ENCODE results near the gene HES3.

Gene HES3, protein sequence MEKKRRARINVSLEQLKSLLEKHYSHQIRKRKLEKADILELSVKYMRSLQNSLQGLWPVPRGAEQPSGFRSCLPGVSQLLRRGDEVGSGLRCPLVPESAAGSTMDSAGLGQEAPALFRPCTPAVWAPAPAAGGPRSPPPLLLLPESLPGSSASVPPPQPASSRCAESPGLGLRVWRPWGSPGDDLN

DNA sequence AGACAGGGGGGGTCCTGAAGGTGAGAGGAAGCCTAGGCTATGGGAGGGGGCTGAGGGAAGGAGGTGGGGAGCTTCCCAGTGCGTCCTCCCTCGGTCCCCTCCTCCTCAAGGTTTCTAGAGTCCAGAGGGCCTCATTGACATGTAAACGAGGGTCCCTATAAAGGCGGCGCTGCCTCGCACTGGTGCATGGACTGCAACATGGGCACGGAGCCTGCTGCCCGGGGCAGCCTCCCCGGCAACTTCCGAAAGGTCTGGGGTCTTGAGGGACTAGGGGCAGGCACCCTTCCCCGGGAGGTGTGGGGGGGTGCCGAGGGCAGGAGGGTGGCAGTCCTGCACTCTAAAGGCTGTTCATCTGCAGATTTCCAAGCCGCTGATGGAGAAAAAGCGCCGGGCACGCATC, at the start of gene HES3:
HES3 (plus strand) TSS at position 187 of the 400 bp plus-strand sequence; CDS start at position 374, 187 bp downstream.
- peaks cover 77% of the 10 kb centered on the region for H3K27me3 Mint-ChIP-seq
- no peak within 1 kb of the TSS for H3K27ac Mint-ChIP-seq
- H3K36me3 Mint-ChIP-seq (ENCODE audit: low read depth), result no peaks in the 10 kb centered on the region
- peaks cover 16% of the 10 kb centered on the region for H3K4me1 Mint-ChIP-seq
- DNase-seq (no peak), ATAC-seq (no peak)
- H3K4me3 Mint-ChIP-seq, result no peak within 1 kb of the TSS
- H3K9me3 Mint-ChIP-seq, result no peaks in the 10 kb centered on the region

DNA sequence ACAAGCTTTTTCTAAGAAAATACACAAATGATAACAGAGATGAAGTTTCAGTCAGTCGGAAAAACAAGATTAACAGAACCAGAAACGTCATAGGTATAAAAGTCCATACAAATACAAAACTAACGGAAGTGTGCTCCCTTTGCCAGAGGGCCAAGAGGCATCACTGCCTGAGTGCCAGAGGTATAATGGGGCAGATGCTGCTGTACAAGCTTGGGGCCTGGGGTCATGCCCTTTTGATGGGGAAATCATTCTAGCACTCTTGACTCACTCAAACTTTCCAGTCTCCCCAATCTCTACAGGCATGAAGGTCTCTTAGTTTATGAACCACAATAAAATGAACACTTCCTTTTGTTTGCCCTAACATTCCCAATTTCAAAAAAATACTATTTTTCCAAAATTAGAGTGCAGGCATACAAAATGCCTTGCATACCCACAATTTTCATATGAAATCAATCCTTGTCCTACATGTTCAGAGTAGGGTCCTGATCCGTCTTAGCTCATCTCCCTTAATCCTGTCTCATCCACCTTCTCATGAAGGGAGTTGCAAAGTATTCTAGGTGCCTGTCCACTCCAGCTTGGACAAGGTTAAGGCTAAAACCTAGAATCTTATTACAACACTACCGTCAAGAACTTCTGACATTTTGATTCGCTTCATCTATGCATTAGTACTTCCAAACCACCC, 46.1 kb upstream of the HES3 start:
- peaks cover 46% of the 10 kb centered on the region for H3K36me3 Mint-ChIP-seq (ENCODE audit: low read depth)
- DNase-seq, result peak; percentile 35
- ATAC-seq, result peak; percentile 63

DNA sequence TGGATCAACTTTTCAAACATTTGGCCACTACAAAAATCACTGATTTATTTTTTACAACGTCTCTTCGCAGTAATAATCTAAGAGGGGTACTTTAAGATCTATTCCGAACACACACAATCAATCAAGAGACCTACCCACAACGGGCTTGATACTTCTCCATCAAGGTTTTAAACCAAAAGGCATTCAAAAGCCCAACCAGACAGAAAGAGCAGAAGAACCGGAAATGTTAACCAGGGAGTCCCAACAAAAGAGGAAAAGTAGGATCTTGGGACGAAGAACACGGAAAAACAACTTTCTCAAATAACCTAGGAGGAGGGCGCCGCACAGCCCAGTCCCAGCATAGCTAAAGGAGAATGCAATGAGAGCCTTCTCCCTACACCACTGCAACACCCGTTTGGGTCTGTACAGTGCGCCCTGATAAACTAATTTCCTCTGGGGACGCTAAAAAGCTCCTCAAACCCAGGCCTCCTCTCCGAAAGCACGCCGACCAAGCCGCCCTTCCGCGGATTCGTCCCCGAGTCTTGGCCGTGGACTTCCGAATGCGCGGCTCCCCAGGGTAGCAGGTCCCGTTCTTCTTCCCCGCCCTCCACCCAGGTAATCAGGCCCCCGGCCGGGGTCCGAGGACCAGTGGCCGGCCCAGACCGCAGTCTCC, 45.2 kb upstream of the HES3 start:
- no peaks in the 10 kb centered on the region for H3K9me3 Mint-ChIP-seq
- H3K4me3 Mint-ChIP-seq, result peak overlapping the region; percentile 93
- peaks cover 38% of the 10 kb centered on the region for H3K36me3 Mint-ChIP-seq (ENCODE audit: low read depth)
- H3K4me1 Mint-ChIP-seq, result peaks cover 45% of the 10 kb centered on the region
- no peaks in the 10 kb centered on the region for H3K27me3 Mint-ChIP-seq
- H3K27ac Mint-ChIP-seq, result peak overlapping the region; percentile 95
- ATAC-seq (peak; percentile 1), DNase-seq (peak; percentile 36)

More for the DNA sequence above, 46.1 kb upstream of the HES3 start:
- Mint-ChIP-seq H3K27me3 (no peaks in the 10 kb centered on the region), H3K4me3 (peak overlapping the region; percentile 93), H3K4me1 (peaks cover 48% of the 10 kb centered on the region), H3K27ac (peak overlapping the region; percentile 95), H3K9me3 (no peaks in the 10 kb centered on the region)

DNA sequence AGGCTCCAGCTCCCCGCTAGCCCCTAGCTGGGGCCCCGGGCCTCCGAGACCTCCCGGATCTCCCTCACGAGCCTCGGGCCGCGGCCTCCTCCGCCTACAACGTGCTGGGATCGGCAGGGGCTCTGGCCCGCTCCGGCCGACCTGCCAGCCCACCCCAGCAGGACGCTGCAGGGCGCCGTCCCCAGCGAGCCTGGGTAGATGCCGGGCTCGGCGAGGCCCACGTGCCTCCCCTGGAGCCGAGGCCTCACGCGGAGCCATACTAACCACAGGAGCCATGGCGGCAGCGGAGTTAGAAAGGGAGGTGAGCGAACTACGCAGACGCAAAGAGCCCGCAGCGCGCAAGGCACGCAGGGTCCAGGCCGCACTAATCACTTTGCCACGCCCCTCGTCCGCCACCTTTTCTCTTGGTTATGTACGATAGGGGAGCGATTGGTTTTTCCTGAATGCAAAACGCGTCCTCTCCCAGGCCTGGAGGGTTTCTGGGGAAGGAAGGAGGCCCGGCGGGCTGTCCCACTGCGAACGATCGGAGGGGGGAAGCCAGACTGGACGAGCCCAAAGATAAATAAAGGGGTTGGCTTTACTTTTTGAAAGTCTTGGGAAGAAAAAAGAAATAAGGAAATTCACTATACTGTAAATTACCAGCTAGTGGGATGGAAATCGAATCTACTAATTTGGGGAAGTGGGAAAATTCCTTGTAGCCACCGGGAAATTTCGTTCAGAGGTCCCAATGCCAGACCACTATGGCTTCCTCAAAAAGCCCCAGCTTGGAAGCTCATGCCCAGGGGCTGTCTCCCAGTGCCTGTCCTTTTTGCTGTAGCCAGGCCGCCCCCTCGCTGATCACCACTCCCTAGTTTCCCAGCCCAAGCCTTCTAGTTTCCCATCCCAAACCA, 44.4 kb upstream of the HES3 start, which contains the start of gene RPL22:
RPL22 (minus strand) TSS at position 298 of the 890 bp plus-strand sequence; CDS start at position 276, 22 bp downstream.
- H3K27me3 Mint-ChIP-seq, result no peaks in the 10 kb centered on the region
- no peaks in the 10 kb centered on the region for H3K9me3 Mint-ChIP-seq
- peaks cover 45% of the 10 kb centered on the region for H3K4me1 Mint-ChIP-seq
- DNase-seq, result peak; percentile 97
- ATAC-seq, result peak; percentile 96
- H3K4me3 Mint-ChIP-seq, result peak within 1 kb of the TSS; percentile 93
- peak within 1 kb of the TSS; percentile 95 for H3K27ac Mint-ChIP-seq
- H3K36me3 Mint-ChIP-seq (ENCODE audit: low read depth), result peaks cover 33% of the 10 kb centered on the region

DNA sequence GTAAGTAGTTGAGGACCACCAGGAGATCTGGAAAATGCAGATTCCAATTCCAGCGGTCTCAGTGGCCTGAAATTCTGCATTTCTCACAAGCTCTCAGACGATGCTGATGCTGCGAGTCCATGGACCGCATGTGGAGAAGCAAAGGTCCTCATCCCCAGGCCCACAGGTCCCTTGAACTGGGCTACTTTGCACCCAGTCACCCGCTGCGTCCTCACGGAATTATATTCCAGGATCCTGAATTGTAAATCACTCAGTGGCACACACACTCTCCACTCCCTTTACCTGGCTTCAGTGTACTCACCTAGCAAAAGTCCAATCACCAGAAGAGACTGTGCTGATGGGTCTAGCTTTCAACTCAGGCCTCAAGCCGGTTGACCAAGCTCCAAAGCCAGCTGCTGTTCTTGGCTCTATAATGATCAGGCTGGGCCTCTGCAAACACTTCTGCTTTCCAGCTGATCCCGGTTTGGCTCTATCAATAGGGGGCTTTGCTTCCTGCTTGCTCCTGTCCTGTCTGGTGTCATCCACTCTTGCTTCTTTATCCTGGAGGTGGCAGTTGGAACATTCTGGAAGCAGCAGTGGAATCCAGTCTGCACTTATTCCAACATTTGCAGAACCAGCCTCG, 43.7 kb upstream of the HES3 start:
- Mint-ChIP-seq H3K36me3 (ENCODE audit: low read depth) (peaks cover 31% of the 10 kb centered on the region), H3K4me1 (peaks cover 45% of the 10 kb centered on the region), H3K27me3 (no peaks in the 10 kb centered on the region), H3K27ac (peak overlapping the region; percentile 95), H3K9me3 (no peaks in the 10 kb centered on the region), H3K4me3 (peak overlapping the region; percentile 93)
- ATAC-seq (no peak), DNase-seq (no peak)

DNA sequence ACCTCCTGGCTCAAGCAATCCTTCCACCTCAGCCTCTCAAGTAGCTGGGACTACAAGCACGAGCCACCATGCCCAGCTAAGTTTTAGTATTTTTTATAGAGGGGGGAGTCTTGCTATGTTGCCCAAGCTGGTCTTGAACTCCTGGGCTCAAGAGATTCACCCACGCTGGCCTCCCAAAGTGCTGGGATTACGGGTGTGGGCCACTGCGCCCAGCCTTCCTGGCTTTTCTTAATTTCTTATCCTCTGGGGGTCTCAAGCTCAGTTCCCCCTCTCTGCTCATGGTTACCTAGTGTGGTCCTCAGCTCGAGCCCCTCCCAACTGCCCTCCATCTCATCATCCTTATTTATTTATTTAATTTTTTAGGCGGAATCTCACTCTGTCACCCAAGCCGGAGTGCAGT, 41.7 kb upstream of the HES3 start:
- H3K4me1 Mint-ChIP-seq, result peaks cover 34% of the 10 kb centered on the region
- peaks cover 4% of the 10 kb centered on the region for H3K27me3 Mint-ChIP-seq
- H3K36me3 Mint-ChIP-seq (ENCODE audit: low read depth), result peaks cover 15% of the 10 kb centered on the region
- DNase-seq, result no peak
- no peak overlapping the region for H3K4me3 Mint-ChIP-seq
- ATAC-seq, result no peak
- H3K27ac Mint-ChIP-seq, result no peak overlapping the region
- no peaks in the 10 kb centered on the region for H3K9me3 Mint-ChIP-seq

DNA sequence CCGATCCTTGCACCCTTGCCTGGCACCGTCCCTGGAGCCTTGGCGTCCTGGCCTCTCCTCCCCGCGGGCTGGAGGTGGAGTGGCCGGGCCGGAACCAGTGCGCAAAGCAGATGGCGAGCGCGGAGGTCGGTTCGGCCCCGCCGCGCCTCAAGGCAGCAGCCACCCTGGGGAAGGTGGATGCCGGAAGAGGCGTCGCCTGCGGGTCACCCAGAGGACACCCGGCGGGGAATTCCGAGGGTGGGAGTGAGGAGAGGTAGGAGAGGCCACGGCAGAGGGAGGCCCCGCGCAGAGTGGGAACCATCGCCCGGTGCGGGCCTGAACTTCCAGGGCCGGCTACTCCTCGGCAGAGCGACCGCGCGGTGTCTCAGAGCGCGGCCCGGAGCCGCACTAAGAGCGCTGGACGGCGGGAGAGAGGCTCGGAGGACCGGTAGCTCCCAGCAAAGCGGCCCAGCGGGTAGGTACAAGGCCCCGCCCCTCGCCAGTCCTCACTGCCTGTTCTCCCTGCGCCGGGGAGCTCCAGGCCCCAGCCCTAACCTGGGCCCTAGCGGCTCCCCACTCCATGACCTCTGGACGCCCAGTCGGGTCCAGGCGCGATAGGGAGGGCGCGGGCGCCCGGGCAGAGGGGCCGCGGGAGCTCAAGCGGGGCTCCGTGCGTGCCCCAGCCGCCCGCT, 38.0 kb upstream of the HES3 start, which contains the start of gene RNF207:
RNF207 (plus strand) TSS at position 271 of the 671 bp plus-strand sequence. CDS start 417 bp downstream, outside the sequence.
- Mint-ChIP-seq H3K27ac (no peak within 1 kb of the TSS), H3K36me3 (ENCODE audit: low read depth) (no peaks in the 10 kb centered on the region), H3K9me3 (no peaks in the 10 kb centered on the region), H3K27me3 (peaks cover 16% of the 10 kb centered on the region), H3K4me1 (peaks cover 7% of the 10 kb centered on the region), H3K4me3 (peak within 1 kb of the TSS; percentile 69)
- ATAC-seq, result peak; percentile 69
- DNase-seq, result peak; percentile 69

DNA sequence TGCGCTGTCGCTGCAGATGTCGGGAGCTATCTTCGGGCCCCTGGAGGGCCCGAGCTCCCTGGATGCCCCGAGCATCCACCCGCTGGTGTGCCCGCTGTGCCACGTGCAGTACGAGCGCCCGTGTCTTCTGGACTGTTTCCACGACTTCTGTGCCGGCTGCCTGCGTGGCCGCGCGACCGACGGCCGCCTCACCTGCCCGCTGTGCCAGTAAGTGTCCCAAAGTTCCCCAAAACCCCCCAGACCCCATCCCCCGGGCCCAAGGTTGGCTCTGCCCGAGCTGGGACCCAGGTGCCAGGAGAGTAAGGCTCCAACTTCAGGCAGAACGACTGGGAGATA, 37.5 kb upstream of the HES3 start:
- Mint-ChIP-seq H3K4me1 (peaks cover 5% of the 10 kb centered on the region), H3K27ac (no peak overlapping the region), H3K27me3 (peaks cover 16% of the 10 kb centered on the region), H3K4me3 (peak overlapping the region; percentile 58), H3K36me3 (ENCODE audit: low read depth) (no peaks in the 10 kb centered on the region), H3K9me3 (no peaks in the 10 kb centered on the region)
- peak; percentile 12 for ATAC-seq
- DNase-seq, result no peak

DNA sequence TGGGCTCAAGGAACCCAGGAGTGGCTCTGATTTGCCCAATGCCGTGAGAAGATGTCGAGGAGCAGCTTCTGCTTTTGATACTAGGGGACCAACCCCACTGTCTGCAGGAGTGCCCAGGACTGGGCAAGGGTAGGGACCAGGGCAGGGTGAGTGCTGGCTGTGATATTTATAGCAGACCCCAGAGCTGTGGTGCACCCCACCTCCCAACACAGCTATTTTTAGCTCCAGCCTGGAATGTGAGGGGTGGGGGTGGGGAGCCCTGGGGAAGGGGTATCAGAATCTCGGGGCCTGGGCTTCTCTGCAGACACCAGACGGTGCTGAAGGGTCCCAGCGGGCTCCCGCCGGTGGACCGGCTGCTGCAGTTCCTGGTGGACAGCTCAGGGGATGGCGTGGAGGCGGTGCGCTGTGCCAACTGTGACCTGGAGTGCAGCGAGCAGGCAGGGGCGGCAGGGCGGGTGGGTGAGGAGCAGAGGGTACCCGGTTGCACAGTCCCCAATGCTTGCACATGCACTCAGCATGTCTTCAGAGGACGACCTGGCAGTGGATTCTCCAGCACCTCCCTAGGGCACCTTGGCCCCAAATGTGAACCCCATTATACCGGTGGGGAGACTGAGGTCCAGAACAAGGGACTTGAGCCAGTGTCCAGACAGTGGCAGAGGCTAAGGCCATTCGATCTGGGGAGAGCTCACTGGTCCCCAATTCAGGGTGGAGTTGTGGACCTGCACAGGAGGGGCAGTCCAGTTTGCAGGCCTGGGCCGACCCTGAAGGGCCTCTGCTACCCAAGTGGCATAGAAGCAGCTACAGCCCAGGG, 36.7 kb upstream of the HES3 start:
- Mint-ChIP-seq H3K27ac (no peak overlapping the region), H3K9me3 (no peaks in the 10 kb centered on the region), H3K27me3 (peaks cover 21% of the 10 kb centered on the region), H3K4me1 (peaks cover 5% of the 10 kb centered on the region), H3K4me3 (peak overlapping the region; percentile 58), H3K36me3 (ENCODE audit: low read depth) (no peaks in the 10 kb centered on the region)
- ATAC-seq (no peak), DNase-seq (no peak)

DNA sequence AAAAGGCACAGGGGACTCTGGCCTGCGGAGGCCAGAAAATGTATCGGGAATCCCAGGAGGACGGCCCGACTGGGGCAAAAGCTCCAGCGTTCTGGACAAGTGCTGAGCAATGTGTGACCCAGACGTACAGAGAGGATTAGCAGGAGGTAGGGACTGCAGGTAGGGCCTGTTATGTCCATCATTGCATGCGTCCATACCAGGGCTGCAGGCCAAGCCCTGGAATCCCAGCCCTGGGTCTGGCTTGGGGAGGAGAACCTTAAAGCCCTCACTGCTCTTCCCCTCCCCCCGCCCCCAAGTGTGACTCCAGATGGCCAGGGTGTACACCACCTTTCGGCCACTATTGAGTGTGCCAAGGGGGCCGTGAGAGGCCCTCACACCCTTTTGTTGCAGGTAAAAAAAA, 36.1 kb upstream of the HES3 start:
- Mint-ChIP-seq H3K9me3 (no peaks in the 10 kb centered on the region), H3K27ac (no peak overlapping the region), H3K27me3 (peaks cover 27% of the 10 kb centered on the region), H3K36me3 (ENCODE audit: low read depth) (no peaks in the 10 kb centered on the region), H3K4me3 (no peak overlapping the region), H3K4me1 (peaks cover 5% of the 10 kb centered on the region)
- ATAC-seq (no peak), DNase-seq (no peak)

DNA sequence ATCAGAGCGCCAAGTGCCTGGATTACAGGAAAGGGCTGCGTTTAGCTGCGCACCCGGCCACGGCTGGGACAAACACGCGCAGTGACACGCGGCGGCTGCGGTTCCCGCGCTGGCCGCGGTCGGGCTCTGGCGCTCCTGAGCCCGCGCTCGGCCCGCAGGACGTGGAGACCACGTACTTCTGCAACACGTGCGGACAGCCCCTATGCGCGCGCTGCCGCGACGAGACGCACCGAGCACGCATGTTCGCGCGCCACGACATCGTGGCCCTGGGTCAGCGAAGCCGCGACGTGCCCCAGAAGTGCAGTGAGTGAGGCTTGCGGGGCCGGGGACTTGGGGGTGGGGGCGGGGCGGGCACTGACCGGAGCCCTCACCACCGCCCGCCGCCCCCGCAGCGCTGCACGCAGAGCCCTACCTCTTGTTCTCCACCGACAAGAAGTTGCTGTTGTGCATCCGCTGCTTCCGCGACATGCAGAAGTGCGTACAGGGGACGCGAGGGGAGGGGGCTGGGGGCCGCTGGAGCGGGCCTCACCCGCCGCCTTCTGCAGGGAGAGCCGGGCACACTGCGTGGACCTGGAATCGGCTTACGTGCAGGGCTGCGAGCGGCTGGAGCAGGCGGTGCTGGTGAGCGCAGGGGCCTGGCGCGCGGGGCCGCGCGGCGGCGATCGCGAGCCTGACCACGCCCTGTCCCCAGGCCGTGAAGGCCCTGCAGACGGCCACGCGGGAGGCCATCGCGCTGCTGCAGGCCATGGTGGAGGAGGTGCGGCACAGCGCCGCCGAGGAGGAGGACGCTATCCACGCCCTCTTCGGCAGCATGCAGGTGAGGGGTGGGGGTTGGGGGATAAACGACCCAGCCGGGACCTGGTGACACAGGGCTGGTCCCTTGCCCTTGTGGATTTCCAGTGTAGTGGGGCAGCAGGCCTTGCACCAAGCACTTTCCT, 35.0 kb upstream of the HES3 start:
- no peaks in the 10 kb centered on the region for H3K36me3 Mint-ChIP-seq (ENCODE audit: low read depth)
- peaks cover 31% of the 10 kb centered on the region for H3K27me3 Mint-ChIP-seq
- ATAC-seq, result peak; percentile 16
- H3K4me1 Mint-ChIP-seq, result peaks cover 5% of the 10 kb centered on the region
- H3K27ac Mint-ChIP-seq, result no peak overlapping the region
- no peaks in the 10 kb centered on the region for H3K9me3 Mint-ChIP-seq
- DNase-seq, result peak; percentile 32
- H3K4me3 Mint-ChIP-seq, result no peak overlapping the region

All from activated naive CD8-positive, alpha-beta T cell treated with anti-CD3 and anti-CD28 coated beads, Interleukin-2, amount 50 U/mL, for 24 hours (primary cell).